A549 treated with AZD9567 at 1 μM for 4 hours (cell line): ENCODE measurements around the gene PFKFB3. TPM values are rescaled to one million over a fixed set of nuclear protein-coding genes. Genes with fewer than 3 reads are reported as not detected.

ENCODE experiments used
- total RNA-seq: library from RNA; stranded (reverse); fragments of 200-300 nt; extraction: Qiagen RNA extraction; gene quantifications from 5 replicates; pipeline ENCODE4 v1.2.3, GENCODE V29; 2022; ENCODE audit not compliant: insufficient read depth

The PFKFB3 gene
- 124 to 141 TPM (median 131 TPM) in 5 replicates for total RNA-seq

GRCh38 chr10:6202684-6203330 lies at the start of gene PFKFB3:
Gene PFKFB3, plus strand, starts transcription at chr10:6202932. Its CDS starts 329 bp downstream, at chr10:6203261.

Other genes starting within 250 kb of the PFKFB3 start
- gene IL15RA, start 225.4 kb upstream of the PFKFB3 start, total RNA-seq = 2.5 to 5.2 TPM (median 3.6 TPM) in 5 replicates
- not detected in 5 replicates for gene IL2RA, start 140.6 kb upstream of the PFKFB3 start, total RNA-seq
- 94.0 to 121 TPM (median 118 TPM) in 5 replicates for gene RBM17, start 113.9 kb upstream of the PFKFB3 start, total RNA-seq